BE2C (cell line): ENCODE data around the gene CEND1.
A peak's percentile ranks its signal among the peaks of the same experiment; 100 is the strongest.

Source experiments
- DNase-seq: peaks from one replicate; pipeline ENCODE4 v3.0.0-alpha.2; 2020
- H3K27me3 ChIP-seq: fragments of 250-450 bp; sonication (Bioruptor Pico); 2 replicates; pipeline ENCODE4 v1.5.1; 2020; ENCODE audit warnings: mild to moderate bottlenecking
- H3K36me3 ChIP-seq: fragments of 250-450 bp; sonication (Bioruptor Pico); 2 replicates; pipeline ENCODE4 v1.5.1; 2020; ENCODE audit warnings: mild to moderate bottlenecking
- H3K4me1 ChIP-seq: fragments of 250-450 bp; sonication (Bioruptor Pico); 2 replicates; pipeline ENCODE4 v1.5.1; 2020
- H3K4me3 ChIP-seq: 2 replicates; pipeline ENCODE4 v1.5.1; 2011; ENCODE audit warnings: low read depth, low read length
- H3K9me3 ChIP-seq: fragments of 250-450 bp; sonication (Bioruptor Pico); 2 replicates; pipeline ENCODE4 v1.5.1; 2020
- CTCF ChIP-seq: IDR thresholded peaks from 2 replicates; pipeline ENCODE4 v1.5.1; 2012; ENCODE audit warnings: mild to moderate bottlenecking, low read depth, low read length

Gene CEND1

DNA sequence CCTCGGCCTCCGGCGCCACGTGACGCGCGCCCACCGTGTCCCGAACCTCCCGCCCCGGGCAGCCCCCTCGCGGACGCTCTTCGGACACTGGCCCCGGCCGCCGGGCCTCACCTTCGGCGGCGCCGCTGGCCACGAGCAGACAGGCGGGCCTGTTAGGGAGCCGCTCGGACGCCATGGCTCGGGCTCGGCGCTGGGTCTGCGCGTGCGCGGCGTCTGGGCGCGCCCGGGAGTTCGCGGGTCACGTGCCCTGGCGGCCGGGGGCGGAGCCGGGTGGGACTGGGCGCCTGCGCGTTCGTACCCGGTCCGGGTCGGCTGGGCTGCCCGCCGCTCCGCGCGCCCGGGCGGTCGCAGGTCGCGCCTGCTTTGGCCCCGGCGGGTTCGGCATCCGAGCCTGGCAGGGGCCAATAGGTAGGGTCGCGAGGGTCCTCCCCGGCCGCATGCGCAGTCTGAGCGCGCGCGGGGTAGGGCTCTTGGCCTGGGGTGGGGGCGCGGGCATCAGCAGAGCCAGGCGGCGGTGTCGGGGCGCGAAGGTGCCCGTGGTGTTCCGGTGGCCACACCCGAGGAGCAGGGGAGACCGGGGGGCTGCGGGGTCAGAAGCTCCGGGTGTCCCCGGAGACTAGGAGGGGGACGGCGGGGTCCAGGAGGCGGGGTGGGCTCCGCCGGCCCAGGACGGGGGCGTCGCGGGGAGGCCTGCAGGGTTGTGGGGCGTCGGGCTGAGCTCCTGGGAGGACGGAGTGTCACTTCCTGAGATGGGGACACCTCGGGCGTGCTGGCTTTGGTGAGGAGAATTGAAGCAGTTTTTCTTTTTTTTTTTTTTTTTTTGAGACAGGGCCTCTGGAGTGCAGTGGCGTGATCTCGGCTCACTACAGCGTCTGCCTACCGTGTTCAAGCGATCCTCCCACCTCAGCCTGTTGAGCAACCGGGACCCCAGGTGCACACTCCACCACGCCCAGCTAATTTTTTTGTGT is 12.3 kb downstream of the CEND1 start, which contains the start of gene GATD1:
GATD1 (minus strand) TSS at position 200 of the 968 bp plus-strand sequence; CDS start at position 175, 25 bp downstream.
- peaks cover 3% of the 10 kb centered on the region for H3K36me3 ChIP-seq
- H3K4me1 ChIP-seq, result no peaks in the 10 kb centered on the region
- TF ChIP-seq CTCF, result no peak
- no peaks in the 10 kb centered on the region for H3K9me3 ChIP-seq
- peak within 1 kb of the TSS; percentile 67 for H3K4me3 ChIP-seq
- no peaks in the 10 kb centered on the region for H3K27me3 ChIP-seq
- peak; percentile 91 for DNase-seq

GRCh38 chr11:776561-777287 is 13.2 kb downstream of the CEND1 start:
- peaks cover 3% of the 10 kb centered on the region for H3K36me3 ChIP-seq

GRCh38 chr11:776263-776560 is 13.7 kb downstream of the CEND1 start:
- Histone ChIP-seq H3K27me3 (no peaks in the 10 kb centered on the region), H3K9me3 (no peaks in the 10 kb centered on the region), H3K4me1 (no peaks in the 10 kb centered on the region), H3K36me3 (peaks cover 8% of the 10 kb centered on the region), H3K4me3 (peak overlapping the region; percentile 67)
- no peak for TF ChIP-seq CTCF
- DNase-seq, result no peak

More at GRCh38 chr11:776561-777287, 13.2 kb downstream of the CEND1 start:
- Histone ChIP-seq H3K27me3 (no peaks in the 10 kb centered on the region), H3K4me1 (no peaks in the 10 kb centered on the region), H3K9me3 (no peaks in the 10 kb centered on the region), H3K4me3 (peak overlapping the region; percentile 67)
- TF ChIP-seq CTCF, result no peak
- DNase-seq, result peak; percentile 61

DNA sequence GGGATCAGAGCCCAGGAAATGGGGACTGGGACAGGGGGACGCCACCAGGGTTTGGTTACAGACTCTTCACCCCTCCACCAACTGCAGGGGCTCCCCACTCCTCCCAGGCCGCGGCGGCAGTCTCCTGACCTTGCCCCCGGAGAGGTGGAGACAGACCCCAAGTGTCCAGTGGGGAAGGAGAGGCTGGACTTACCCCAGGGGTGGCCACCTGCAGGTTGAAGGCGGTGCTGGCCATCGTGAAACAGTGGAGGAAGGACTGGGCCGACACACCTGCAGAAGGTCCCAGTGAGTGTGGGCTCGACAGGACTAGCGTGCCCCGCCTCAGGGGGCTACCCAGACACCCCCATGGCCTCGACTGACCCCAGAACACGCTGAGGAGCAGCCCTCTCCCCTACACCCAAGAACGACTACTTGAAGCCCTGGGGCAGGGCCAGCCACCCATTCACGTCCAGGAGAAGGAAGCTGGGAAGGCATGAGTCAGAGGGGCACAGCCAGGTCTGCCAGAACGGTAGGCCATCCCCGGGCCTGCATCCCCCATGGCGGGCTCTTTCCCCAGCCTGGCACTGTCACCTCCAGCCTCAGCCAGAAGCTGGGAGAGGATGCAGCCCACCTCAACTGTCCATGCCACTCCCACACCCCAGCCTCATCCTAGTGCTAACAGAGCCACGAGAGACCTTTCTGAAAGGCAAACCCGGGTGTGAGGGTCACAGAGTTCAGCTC is 14.9 kb downstream of the CEND1 start:
- no peaks in the 10 kb centered on the region for H3K27me3 ChIP-seq
- H3K4me1 ChIP-seq, result no peaks in the 10 kb centered on the region
- H3K9me3 ChIP-seq, result no peaks in the 10 kb centered on the region
- no peak overlapping the region for H3K4me3 ChIP-seq
- TF ChIP-seq CTCF, result no peak
- no peak for DNase-seq
- H3K36me3 ChIP-seq, result peaks cover 18% of the 10 kb centered on the region

DNA sequence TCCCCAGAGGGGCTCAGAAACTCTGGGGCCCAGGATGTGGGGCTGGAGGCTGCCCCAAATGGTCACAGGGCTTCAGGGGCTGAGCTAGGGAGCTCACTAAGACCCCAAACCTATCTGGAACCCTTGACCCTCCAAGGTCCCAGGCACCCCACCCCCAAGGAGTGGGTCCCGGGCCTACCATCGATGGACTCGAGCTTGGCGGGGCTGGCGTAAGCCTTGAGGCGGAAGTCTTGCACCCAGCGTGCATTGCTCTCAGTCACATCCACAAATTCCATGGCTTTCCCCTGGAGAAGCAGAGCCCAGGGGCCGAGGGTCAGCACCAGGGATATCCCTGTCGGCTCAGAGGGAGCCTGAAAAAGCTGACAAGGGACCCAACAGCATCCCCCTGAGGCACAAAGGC is 16.1 kb downstream of the CEND1 start:
- no peak for DNase-seq
- no peaks in the 10 kb centered on the region for H3K27me3 ChIP-seq
- peaks cover 21% of the 10 kb centered on the region for H3K36me3 ChIP-seq
- H3K4me1 ChIP-seq, result no peaks in the 10 kb centered on the region
- no peaks in the 10 kb centered on the region for H3K9me3 ChIP-seq
- no peak overlapping the region for H3K4me3 ChIP-seq
- TF ChIP-seq CTCF, result no peak
